Keratinocyte (primary cell): ENCODE measurements around the gene CEP295NL. TPM values are rescaled to one million over a fixed set of nuclear protein-coding genes. Genes with fewer than 3 reads are reported as not detected.
A peak's percentile ranks its signal among the peaks of the same experiment; 100 is the strongest.

Experiments
- DNase-seq: peaks from one replicate; pipeline ENCODE4 v3.0.0-alpha.2; 2011; ENCODE audit warnings: low read depth, missing footprints, low spot score
- FAIRE-seq: peaks from 2 replicates; lab custom pipeline; 2011; peaks lifted over from hg19 to GRCh38; lab: Jason Lieb, UNC
- H2AFZ ChIP-seq: 2 replicates; pipeline ENCODE4 v1.6.0; 2012; ENCODE audit warnings: low read length, control low read depth, inconsistent platforms; ENCODE audit not compliant: control insufficient read depth
- H3K27ac ChIP-seq: 2 replicates; pipeline ENCODE4 v1.5.1; 2011; ENCODE audit warnings: low read length; ENCODE audit not compliant: control insufficient read depth, insufficient read depth
- H3K27me3 ChIP-seq: 3 replicates; pipeline ENCODE4 v1.6.0; 2011; ENCODE audit warnings: low read length; ENCODE audit not compliant: control insufficient read depth, insufficient read depth; ENCODE audit errors: extremely low read depth
- H3K36me3 ChIP-seq, 2 experiments: 2 replicates in 1 of 2; 3 replicates in 1 of 2; pipeline ENCODE4 v1.5.1; 2011; ENCODE audit warnings: low read length in 2 of 2, mild to moderate bottlenecking in 1 of 2; ENCODE audit not compliant: control insufficient read depth in 2 of 2, insufficient read depth in 2 of 2; ENCODE audit errors: extremely low read depth in 1 of 2
- H3K4me1 ChIP-seq: 3 replicates; pipeline ENCODE4 v1.5.1; 2011; ENCODE audit warnings: low read length; ENCODE audit not compliant: control insufficient read depth, insufficient read depth; ENCODE audit errors: extremely low read depth
- H3K4me2 ChIP-seq: 3 replicates; pipeline ENCODE4 v1.6.0; 2011; ENCODE audit warnings: low read depth, low read length; ENCODE audit not compliant: control insufficient read depth, insufficient read depth; ENCODE audit errors: extremely low read depth
- H3K4me3 ChIP-seq, 3 experiments: fragments of 200-600 bp in 1 of 3; sonication (generic) in 1 of 3; 2 replicates in 2 of 3; 3 replicates in 1 of 3; pipeline ENCODE4 v1.5.1; 2011 to 2016; ENCODE audit warnings: low read length in 3 of 3, mild to moderate bottlenecking in 3 of 3, control low read depth in 2 of 3, inconsistent platforms in 1 of 3, low read depth in 1 of 3, mixed read lengths in 1 of 3, mixed run types in 1 of 3, moderate library complexity in 1 of 3; ENCODE audit not compliant: control insufficient read depth in 2 of 3, insufficient read depth in 2 of 3; ENCODE audit errors: extremely low read depth in 1 of 3
- H3K79me2 ChIP-seq: 2 replicates; pipeline ENCODE4 v1.6.0; 2012; ENCODE audit warnings: low read length; ENCODE audit not compliant: control insufficient read depth, insufficient read depth
- H3K9ac ChIP-seq: 3 replicates; pipeline ENCODE4 v1.6.0; 2011; ENCODE audit warnings: low read length; ENCODE audit not compliant: control insufficient read depth, insufficient read depth; ENCODE audit errors: extremely low read depth
- H3K9me1 ChIP-seq: 3 replicates; pipeline ENCODE4 v1.6.0; 2011; ENCODE audit warnings: low read length; ENCODE audit not compliant: control insufficient read depth, insufficient read depth; ENCODE audit errors: extremely low read depth
- H3K9me3 ChIP-seq: 2 replicates; pipeline ENCODE4 v1.5.1; 2012; ENCODE audit warnings: low read depth, low read length; ENCODE audit not compliant: control insufficient read depth
- H4K20me1 ChIP-seq: 3 replicates; pipeline ENCODE4 v1.6.0; 2011; ENCODE audit warnings: low read length; ENCODE audit not compliant: control insufficient read depth, insufficient read depth; ENCODE audit errors: extremely low read depth
- CTCF ChIP-seq, 3 experiments: IDR thresholded peaks in 1 of 3; conservative IDR thresholded peaks in 1 of 3; optimal IDR thresholded peaks in 1 of 3; 2 replicates in 2 of 3; 3 replicates in 1 of 3; pipeline versions ENCODE3 to v1.5.1; 2011; ENCODE audit warnings: low read length in 3 of 3, mild to moderate bottlenecking in 3 of 3, moderate library complexity in 2 of 3, control low read depth in 1 of 3, inconsistent platforms in 1 of 3; ENCODE audit not compliant: insufficient read depth in 2 of 3; ENCODE audit errors: extremely low read depth in 1 of 3
- EZH2 ChIP-seq: IDR thresholded peaks from one replicate; pipeline ENCODE4 v1.6.1; 2012; ENCODE audit warnings: inconsistent platforms, mild to moderate bottlenecking, low read length, moderate library complexity
- dilution Hi-C: fragments of 300-500 bp; cut with MboI; formaldehyde crosslinking; loops from one replicate; pipeline ENCODE4 v1.7.0; 2020; ENCODE audit warnings: low sequenced_read_pairs; ENCODE audit not compliant: extremely low pct_ligation_motif_present
- polyA plus RNA-seq, 5 experiments: library from polyadenylated mRNA; depleted of rRNA in 3 of 5; stranded (reverse) in 3 of 5; stranded (forward) in 1 of 5; unstranded in 1 of 5; fragments of >200 nt; gene quantifications; 1 replicate in 1 of 5; 2 replicates in 3 of 5; 3 replicates in 1 of 5; pipeline versions ENCODE4 v1.2.1 to v1.2.3, GENCODE V29; 2011 to 2012; ENCODE audit warnings: missing spikeins in 2 of 5, low read depth in 1 of 5, low replicate concordance in 1 of 5

CEP295NL gene
- polyA plus RNA-seq, 1 donor (not counting 4 experiments of a cell fraction or from before 2014, with no cell fraction given): not detected

GRCh38 chr17:78925662-78926555, 22.9 kb upstream of the CEP295NL start:
- Histone ChIP-seq H3K36me3 (no peaks in the 10 kb centered on the region), H3K9ac (no peak overlapping the region), H3K27me3 (peaks cover 33% of the 10 kb centered on the region), H2AFZ (no peak overlapping the region), H3K9me3 (no peaks in the 10 kb centered on the region), H3K4me3 (no peak overlapping the region), H3K79me2 (no peaks in the 10 kb centered on the region), H3K4me1 (peaks cover 7% of the 10 kb centered on the region), H4K20me1 (no peaks in the 10 kb centered on the region), H3K4me2 (no peak overlapping the region), H3K27ac (no peak overlapping the region), H3K9me1 (no peaks in the 10 kb centered on the region)
- TF ChIP-seq CTCF (optimal IDR thresholded peaks at IDR 0.05 in 1 of 3, IDR thresholded peaks at IDR 0.05 in 1 of 3, conservative IDR thresholded peaks at IDR 0.05 in 1 of 3; ENCODE audit: extremely low read depth in 1 of 3, insufficient read depth in 2 of 3, low read length in 3 of 3) (no peak), EZH2 (no peak)
- dilution Hi-C loops: no loop called here
- DNase-seq (no peak), FAIRE-seq (no peak)

GRCh38 chr17:78925234-78925633, 22.2 kb upstream of the CEP295NL start, which contains the start of gene TIMP2:
Gene TIMP2 (minus strand): TSS chr17:78925387. CDS start chr17:78925088, 299 bp downstream.
- Histone ChIP-seq H3K9ac (no peak within 1 kb of the TSS), H3K27me3 (peaks cover 33% of the 10 kb centered on the region), H3K4me2 (peak within 1 kb of the TSS; percentile 73), H3K27ac (no peak within 1 kb of the TSS), H3K9me1 (no peaks in the 10 kb centered on the region), H3K36me3 (no peaks in the 10 kb centered on the region), H3K9me3 (no peaks in the 10 kb centered on the region), H2AFZ (no peak within 1 kb of the TSS), H4K20me1 (no peaks in the 10 kb centered on the region), H3K4me1 (peaks cover 7% of the 10 kb centered on the region), H3K4me3 (peak within 1 kb of the TSS; percentile 44 to 55 (median 44)), H3K79me2 (no peaks in the 10 kb centered on the region)
- no peak for TF ChIP-seq EZH2
- TF ChIP-seq CTCF (optimal IDR thresholded peaks at IDR 0.05 in 1 of 3, IDR thresholded peaks at IDR 0.05 in 1 of 3, conservative IDR thresholded peaks at IDR 0.05 in 1 of 3; ENCODE audit: extremely low read depth in 1 of 3, insufficient read depth in 2 of 3, low read length in 3 of 3): peak in 2 of 3 experiments; percentile 15 to 33
- dilution Hi-C loops: no loop called here
- no peak for DNase-seq
- no peak for FAIRE-seq
